ENCODE results near the gene RHEX. TPM values are rescaled to one million over a fixed set of nuclear protein-coding genes. Genes with fewer than 3 reads are reported as not detected.
"Not testable (repeated sequence)": the region's sequence is repeated elsewhere in the genome, so short reads cannot be mapped to it uniquely, and the experiment has no call there.

Gene RHEX
- total RNA-seq, 1 donor from 2014 or later = not detected

DNA sequence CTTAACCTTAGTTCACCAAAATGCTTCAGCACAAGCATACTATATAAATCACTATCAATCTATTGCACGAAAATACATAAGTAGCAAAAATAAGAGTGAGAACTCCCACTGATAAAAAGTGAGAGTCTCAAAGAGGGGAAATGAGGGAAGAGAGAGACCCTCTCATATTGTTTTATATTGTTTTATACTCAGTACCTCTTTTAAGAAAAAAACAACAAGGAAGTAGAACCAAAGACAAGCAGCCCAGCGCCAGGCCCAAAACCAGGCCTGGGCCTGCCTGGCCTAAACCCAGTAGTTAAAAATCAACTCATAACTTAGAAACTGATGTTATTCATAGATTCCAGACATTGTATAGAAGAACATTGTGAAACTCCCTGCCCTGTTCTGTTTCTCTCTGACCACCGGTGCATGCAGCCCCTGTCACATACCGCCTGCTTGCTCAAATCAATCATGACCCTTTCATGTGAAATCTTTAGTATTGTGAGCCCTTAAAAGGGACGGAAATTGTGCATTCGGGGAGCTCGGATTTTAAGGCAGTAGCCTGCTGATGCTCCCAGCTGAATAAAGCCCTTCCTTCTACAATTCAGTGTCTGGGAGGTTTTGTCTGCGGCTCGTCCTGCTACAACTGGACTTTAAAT, 5.4 kb downstream of the RHEX start:
- intact Hi-C loops (cut with micrococcal nuclease) = loop anchor here (10.0 kb wide), 2 partner anchors 526 to 746 kb away; no protein-coding TSS in a partner anchor

DNA sequence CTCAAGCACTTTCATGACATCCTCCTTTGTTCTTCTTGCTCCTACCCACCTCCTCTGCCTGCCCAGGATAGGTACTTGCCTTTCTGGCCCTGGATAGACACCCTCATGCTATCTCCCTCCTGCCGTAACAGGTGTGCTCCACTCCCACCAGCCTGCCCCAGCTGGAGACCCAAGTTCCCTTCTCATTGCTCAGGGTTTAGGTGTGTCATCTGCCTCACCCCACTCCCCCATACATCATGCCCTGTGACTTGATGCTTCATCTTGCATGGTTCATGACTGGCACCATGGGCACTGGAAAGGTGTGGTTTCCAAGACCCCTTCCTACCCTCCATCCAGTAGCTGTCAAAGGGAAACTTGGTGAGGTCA, 5.9 kb downstream of the RHEX start:
- intact Hi-C loops (cut with micrococcal nuclease) = loop anchor here (10.0 kb wide), 2 partner anchors 526 to 746 kb away; no protein-coding TSS in a partner anchor

DNA sequence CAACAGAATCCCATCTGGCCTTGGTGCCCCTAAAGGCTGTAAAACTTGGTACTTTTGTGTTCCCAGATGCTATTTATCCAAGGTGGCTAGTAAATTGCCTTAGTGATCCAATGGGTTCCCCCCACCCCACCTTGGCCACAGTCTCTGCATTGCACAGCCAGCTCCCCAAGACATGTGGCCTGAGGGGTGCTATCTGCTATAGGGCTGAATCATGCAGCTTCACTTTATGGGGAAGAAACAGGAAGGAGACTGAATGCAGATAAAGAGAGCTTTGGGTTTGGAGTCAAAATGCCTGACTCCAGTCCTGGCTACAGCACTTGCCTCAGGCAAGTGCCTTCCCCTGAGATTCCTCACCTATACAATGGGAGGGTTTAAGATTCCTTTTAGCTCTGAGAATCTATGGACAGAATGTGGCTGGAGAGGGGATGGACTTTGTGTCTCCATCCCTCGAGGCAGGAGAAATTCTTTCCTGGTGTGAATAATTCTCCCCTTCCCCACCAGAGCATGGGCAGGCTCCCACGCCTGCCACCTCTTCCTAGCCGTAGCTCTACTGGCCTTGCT, 6.5 kb downstream of the RHEX start:
- intact Hi-C loops (cut with micrococcal nuclease) = loop anchor here (10.0 kb wide), 2 partner anchors 525 to 745 kb away; no protein-coding TSS in a partner anchor

DNA sequence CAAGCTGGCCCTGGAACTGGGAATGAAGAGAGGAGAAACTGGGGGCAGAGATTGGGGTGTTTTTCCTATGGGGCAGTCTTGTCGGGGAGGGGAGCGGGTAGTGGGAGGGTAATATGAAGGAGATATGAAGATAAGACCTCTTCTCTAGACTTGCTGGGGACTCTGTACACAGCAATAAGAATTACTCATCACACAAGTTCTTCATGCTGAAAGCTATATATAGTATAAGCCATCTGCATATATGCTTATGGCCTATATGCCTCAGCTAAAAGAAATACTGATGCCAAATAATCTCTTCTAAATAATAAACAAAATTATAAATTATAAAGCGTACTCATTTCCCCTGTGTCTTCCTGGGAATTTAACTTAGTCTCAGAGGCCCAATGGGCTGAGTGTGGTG, 7.9 kb downstream of the RHEX start:
- intact Hi-C loops (cut with micrococcal nuclease) = no loop called here

DNA sequence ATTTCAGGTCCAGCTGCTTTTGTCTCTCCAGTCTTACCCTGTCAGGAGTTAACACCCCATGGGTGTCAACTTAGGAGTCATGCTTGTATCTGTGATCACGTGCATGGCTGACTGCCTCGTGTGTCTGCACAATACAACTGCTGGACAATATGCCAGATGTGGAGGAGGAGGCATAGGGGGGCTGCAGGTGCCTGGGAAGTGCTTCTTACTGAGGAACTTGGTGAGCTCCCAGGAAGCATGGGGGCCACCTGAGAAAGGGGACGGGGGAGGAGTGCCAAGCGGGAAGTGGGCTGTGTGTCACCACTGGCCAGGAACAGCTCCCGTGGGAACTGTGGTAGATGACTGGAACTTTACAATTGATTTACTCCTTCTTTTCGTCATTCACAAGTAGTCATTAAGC, 9.5 kb downstream of the RHEX start:
- intact Hi-C loops (cut with micrococcal nuclease) = no loop called here

DNA sequence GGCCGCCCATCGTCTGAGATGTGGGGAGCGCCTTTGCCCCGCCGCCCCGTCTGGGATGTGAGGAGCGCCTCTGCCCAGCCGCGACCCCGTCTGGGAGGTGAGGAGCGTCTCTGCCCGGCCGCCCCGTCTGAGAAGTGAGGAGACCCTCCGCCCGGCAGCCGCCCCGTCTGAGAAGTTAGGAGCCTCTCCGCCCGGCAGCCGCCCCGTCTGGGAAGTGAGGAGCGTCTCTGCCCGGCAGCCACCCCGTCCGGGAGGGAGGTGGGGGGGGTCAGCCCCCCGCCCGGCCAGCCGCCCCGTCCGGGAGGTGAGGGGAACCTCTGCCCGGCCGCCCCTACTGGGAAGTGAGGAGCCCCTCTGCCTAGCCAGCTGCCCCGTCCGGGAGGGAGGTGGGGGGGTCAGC, 11.0 kb downstream of the RHEX start:
- intact Hi-C loops (cut with micrococcal nuclease) = not testable (repeated sequence)

DNA sequence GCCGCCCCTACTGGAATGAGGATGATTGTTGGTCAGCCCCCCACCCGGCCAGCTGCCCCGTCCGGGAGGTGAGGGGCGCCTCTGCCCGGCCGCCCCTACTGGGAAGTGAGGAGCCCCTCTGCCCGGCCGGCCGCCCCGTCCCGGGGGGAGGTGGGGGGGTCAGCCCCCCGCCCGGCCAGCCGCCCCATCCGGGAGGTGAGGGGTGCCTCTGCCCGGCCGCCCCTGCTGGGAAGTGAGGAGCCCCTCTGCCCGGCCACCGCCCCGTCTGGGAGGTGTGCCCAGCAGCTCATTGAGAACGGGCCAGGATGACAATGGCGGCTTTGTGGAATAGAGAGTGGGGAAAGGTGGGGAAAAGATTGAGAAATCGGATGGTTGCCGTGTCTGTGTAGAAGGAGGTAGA, 11.5 kb downstream of the RHEX start:
- intact Hi-C loops (cut with micrococcal nuclease) = not testable (repeated sequence)

DNA sequence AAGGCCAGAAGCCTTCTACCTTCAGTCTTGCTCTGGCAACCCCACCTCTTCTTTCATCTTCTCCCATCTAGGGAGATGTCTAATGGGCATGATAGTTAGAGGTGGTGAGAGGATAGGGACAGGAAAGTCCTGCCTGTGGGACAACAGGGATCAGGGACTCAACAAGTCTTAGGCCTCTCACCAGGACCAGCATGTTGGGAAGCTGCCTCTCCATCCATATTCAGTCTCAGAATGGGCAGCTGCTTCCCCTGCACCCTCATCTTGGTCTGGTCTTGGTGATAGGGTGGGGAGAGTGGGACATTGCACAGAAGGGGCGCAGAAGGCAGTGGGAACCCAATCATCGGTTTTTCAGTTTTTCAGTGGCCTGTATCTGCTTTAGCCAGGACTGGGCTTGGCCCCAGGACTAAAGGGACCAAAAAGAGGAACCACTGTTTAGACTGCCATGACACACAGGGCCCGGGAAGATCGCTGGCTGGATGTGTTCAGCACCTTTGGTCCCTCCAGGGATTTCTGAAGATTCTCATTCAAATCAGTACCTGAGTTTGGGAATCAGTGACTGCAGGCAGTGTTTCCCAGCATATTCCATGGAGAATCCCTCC, 12.7 kb downstream of the RHEX start:
- intact Hi-C loops (cut with micrococcal nuclease) = loop anchor here (1.0 kb wide), 1 partner anchor 35 kb away; no protein-coding TSS in a partner anchor

DNA sequence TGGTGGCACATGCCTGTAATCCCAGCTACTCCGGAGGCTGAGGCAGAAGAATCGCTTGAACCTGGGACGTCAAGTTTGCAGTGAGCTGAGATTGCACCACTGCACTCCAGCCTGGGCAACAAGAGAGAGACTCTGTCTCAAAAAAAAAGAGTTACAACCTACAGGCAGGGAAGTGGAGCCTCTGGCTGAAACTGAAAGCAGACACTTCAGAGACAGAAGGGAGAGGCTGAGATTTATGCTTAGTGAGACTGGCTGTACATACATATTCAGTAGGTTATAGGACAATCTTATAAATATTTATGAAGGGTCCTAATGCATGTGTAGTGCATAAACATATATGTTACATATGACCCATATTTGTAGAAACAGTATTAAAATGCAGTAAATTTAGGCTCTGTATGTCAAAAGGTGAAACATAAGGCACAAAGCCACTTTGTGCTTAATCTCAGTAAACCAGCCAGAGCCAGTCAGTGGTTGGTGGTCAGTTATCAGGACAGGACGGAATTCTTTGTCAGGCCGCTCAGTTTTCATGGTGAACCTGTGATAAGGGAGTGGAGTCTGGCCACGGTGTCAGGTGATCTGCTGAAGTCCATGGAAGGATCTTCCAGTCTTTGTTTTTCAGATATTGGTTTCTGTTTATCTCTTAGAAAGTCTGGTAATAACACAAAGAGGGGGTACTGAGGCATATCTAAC, 13.7 kb downstream of the RHEX start:
- intact Hi-C loops (cut with micrococcal nuclease) = loop anchor here (1.0 kb wide), 1 partner anchor 36 kb away; no protein-coding TSS in a partner anchor

DNA sequence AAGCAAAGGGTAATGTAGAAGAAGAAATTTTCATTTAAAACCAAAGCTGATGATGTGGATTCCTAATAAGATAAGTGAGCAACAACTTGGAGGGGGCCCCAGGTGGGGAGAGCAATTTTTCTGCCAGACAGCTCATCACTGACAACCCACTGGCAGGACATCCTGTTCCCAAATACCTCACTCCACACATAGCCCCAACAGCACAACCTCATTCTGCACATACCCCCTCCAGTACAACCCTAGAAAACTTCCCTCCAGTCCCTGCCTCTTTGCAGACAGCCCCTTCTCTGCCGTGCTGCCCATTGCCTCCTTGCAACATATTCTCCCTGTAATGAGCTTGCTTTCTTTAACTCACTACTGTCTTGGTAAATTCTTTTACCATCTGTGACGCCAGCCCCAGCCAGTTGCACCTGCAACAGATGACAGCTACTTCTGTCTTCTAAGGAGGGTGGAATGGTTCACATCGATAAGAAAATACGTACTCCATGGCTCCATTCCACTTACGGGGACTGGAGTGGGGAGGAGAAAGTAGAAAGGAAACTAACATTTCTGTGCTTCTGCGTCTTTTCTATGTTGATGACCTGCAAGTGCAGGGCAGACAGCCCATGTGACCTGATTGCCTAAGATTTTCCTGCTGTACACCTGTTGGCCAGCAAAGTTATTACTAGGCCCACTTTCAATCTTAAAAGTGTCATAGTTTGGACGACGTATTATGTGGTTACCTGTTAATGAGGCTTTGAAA, 14.7 kb downstream of the RHEX start:
- intact Hi-C loops (cut with micrococcal nuclease) = no loop called here

DNA sequence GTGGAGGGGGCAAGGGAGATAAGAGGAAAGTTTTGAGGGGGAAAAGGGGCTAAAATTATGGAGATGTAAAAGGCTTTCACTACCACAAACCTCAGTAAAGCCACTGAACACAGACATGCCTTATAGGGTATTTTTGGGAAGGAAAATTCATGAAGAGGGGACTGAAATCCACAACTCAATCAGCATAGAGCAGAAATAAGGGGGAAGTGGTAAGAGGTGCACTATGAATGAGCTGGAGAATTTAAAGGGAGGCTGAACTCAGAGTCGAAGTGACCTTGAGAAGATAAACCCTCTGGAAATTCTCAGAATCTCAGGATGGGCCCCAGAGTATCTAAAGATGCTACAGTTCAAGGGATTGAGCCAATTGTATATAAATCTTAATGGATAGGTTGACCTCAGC, 15.3 kb downstream of the RHEX start:
- intact Hi-C loops (cut with micrococcal nuclease) = no loop called here

DNA sequence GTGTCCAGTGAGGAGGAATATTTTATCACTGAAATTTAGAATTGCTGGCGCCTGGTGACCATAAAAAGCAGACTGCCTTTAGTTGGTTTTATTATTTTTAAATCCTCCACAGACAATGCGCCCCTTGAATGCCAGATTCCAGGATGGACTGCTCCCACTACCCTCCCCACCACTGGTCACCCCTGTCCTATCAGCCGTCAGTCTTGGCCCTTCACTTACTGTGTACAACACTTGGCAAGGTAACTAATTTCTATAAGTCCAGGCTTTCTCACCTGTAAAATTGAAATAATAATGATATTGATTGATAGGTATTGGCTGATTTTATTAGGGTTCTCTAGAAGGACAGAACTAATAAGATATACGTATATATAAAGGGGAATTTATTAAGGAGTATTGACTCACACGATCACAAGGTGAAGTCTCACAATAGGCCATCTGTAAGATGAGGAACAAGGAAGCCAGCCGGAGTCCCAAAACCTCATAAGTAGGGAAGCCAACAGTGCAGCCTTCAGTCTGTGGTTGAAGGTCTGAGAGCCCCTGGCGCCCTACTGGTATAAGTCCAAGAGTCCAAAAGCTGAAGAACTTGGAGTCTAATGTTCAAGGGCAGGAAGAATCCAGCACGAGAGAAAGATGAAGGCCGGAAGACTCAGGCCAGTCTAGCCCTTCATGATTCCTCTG, 17.8 kb downstream of the RHEX start:
- intact Hi-C loops (cut with micrococcal nuclease) = no loop called here

DNA sequence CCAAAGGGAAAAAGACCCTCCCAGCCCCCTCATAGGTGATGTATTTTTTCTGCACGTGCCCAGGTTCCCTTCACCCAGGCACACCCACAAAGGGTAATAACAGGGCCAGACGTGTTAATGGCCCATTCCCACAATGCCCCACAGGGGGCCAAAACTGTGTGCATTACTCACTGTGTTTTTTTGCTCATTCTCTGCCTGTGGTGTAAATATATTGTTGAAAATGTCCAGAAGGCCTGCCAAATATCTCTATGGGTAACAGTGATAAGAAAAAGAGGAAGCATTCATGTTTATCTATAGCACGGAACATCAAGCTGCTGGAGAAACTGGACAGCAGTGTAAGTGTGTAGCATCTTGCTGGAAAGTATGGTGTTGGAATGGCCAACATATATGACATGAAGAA, 21.9 kb downstream of the RHEX start:
- intact Hi-C loops (cut with micrococcal nuclease) = no loop called here

DNA sequence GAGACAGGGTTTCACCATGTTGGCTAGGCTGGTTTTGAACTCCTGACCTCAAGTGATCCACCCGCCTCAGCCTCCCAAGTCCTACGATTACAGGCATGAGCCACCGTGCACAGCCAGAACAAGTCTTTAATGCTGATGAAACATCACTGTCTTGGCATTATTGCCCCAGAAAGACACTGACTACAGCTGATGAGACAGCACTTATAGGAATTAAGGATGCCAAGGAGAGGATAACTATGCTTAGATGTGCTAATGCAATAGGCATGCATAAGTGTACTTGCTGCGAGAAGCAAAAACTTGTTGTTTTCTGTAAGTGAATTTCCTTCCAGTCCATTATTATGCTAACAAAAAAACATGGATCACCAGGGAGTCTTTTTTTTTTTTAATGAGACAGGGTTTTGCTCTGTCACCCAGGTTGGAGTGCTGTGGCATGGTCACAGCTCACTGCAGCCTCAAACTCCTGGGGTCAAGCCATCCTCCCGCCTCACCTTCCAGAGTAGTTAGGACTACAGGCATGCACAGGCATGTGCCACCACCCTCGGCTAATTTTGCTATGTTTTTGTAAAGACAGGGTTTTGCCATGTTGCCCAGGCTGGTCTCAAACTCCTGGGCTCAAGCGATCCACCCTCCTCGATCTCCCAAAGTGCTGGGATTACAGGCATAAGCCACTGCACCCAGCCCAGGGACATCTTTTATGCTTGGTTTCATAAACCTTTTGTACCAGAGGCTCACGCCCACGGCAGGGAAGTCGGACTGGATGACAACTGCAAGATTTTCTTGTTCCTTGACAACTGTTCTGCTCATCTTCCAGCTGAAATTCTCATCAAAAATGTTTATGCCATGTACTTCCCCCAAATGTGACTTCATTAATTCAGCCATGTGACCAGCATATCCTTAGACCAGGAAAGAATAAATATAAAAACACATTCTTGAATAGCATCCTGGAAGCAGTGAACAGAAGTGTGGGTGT, 23.1 kb downstream of the RHEX start:
- intact Hi-C loops (cut with micrococcal nuclease) = no loop called here

DNA sequence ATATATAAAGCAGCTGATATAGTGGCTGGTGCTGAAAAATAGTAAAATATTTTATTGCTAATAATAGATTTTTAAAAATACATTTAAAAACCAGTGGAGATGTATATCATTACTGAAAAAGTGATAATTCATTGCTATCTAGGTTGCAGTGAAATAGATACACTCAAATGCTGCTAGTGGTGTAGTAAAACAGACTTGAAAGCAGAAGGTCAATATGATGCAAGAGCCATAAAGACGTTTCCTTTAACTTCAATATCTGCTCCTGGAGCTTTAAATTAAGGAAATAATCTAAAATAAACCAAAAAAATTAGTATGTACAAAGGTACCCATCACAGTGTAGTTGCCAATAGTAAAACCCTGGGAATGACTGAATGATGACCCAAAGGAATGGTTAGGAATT, 26.2 kb downstream of the RHEX start:
- intact Hi-C loops (cut with micrococcal nuclease) = no loop called here

DNA sequence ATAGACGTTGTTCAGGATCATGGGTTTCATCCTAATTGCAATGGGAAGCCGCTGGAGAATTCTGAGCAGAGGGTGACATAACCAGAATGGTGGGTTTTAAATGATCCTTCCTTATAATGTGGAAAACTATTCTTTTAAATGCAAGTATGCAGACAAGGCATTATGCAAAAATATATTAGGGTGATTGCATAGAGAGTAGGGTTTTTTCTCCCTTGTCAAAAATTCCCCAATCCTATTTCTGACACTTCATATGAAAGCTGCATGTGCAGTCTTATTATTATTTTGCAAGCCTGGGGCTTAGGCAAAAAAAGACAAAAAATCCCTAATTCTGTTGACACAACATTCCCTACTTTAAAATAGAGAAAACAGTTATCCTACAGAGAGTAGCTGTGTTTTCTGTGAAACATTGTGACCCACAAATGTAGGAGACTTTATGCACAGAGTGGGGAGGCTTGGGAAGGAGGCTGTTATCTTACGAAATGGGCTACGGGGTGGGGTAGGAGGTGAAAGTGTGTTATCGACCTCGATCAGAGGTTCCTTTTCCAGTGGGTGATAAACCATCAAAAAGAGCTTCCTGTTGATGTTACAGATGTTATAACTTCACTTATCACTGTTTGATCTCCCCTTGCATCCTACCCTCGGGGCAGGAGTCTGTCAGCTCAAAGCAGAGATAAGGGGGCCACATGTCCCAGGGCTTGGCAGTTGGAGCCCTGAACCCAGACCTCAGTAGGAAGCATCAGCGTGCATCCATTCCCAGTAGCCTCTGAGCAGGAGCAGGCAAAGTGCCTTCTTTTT, 27.2 kb downstream of the RHEX start:
- intact Hi-C loops (cut with micrococcal nuclease) = no loop called here

DNA sequence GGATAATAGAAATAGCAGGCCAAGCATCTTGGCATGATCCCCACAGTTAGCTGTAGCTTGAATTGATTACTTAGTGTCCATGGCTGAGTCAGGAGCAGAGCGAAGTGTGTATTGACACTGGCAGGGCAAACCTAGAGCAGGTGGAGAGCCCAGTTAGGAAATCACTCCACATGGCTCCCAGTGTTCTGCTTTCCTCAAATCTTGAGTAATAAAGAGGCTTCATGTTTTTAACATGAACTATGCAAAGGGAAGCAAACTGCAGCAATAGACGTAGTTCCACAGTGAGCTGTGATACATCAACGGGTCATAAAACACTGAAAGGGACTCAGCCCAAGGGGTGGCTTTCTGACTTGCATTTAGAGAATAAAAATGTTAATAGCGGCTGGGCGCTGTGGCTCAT, 28.9 kb downstream of the RHEX start:
- intact Hi-C loops (cut with micrococcal nuclease) = no loop called here

DNA sequence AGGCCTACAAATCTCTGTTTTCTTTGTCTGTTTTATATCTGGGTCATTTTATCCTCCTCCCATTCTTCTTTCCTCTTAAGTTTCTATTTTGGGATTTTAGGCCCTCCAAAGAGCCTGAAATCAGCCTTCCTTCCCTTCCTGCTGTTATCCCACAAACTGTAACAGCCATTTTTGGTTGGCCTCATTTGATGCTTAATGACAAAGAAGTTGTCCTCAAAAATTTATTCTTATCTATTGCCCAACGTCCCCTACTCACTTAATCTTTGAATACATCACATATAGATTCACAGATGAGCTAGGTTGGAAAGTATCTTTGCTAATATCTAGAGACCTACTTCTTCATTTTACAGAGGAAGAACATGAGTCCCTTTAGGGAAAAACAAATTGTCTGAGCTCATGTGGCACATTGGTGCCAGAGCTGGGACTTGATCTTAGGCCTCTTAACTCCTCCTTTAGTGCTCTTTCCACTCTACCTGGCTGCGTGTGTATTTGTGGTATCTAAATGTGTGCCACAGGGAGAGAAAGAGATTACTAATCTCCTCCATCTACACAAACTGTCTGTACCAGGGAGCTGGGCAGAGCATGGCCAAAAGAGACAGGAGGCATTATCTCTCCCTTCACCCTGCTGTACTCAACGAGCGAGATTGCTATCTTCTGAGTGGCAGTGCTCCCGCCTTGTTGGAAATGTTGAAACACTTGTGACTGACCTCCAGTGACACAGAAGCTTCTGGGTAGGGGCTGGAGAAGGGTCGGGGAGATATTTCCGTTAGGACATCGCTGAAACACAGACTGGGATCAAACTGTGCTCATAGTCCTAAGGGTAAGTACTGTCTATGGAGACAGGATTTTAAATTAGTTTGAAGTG, 30.1 kb downstream of the RHEX start:
- intact Hi-C loops (cut with micrococcal nuclease) = no loop called here
